Daoy (cell line): ENCODE data around the gene LMOD3. TPM values are rescaled to one million over a fixed set of nuclear protein-coding genes. Genes with fewer than 3 reads are reported as not detected.

Source experiments
- DNase-seq: peaks from one replicate; pipeline ENCODE4 v3.0.0-alpha.2; 2015; ENCODE audit warnings: low read depth
- total RNA-seq: library from RNA; depleted of rRNA; stranded (reverse); fragments of >200 nt; shearing (Covaris generic); gene quantifications from 2 replicates; pipeline ENCODE4 v1.2.3, GENCODE V29; 2014; rRNA removed

The LMOD3 gene
- total RNA-seq, 1 experiment from 2014 or later: not detected

GRCh38 chr3:69058947-69059224, 63.5 kb downstream of the LMOD3 start:
- DNase-seq: no peak

DNA sequence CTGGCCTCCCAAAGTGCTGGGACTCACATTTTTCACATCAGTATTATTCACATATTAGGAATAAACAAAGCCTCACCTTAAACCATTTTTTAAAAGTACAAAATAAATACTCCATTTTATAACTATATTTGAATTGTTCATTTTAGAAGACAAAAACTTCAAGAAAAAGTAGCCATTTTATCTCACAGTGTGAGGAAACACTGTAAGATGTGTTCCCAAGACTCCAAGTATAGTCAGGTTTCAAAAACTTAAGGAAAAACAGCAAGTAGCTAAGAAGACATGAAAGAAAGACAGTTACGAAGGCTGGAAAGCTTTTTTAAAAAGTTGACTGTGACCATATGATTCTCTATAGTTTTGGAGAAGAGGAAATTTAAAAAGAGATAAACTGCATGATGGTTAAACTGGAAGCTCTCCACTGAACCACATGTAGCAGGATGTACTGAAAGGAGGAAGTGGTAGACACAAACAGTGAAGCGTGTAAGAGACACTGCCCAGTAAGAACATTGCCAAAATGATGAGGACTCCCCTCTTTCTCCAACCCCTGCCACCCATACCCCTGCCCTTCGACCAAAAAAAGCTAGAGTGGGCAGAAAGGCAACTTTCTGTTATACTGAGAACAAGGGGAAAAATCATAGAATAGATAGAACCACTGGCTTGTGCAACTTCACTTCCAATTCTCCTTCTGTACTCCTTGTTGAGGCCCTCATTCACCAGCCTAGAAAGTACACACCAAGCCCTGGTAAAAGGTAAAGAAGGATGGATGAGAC, 64.0 kb downstream of the LMOD3 start:
- DNase-seq: no peak

Other genes starting within 250 kb of the LMOD3 start
- gene TAFA4, start 190.0 kb downstream of the LMOD3 start, total RNA-seq: not detected in 2 replicates
- gene EOGT, start 108.9 kb downstream of the LMOD3 start, total RNA-seq: 14.9 and 15.3 TPM in 2 replicates
- 11.0 and 19.3 TPM in 2 replicates for gene TMF1, start 70.3 kb downstream of the LMOD3 start, total RNA-seq
- 59.1 and 71.0 TPM in 2 replicates for gene UBA3, start 42.2 kb downstream of the LMOD3 start, total RNA-seq
- 31.6 and 36.2 TPM in 2 replicates for gene ARL6IP5, start 37.7 kb downstream of the LMOD3 start, total RNA-seq